Upper lobe of right lung (tissue), 1 donor: ENCODE data around the gene C16orf74. TPM values are rescaled to one million over a fixed set of nuclear protein-coding genes. Genes with fewer than 3 reads are reported as not detected.

ENCODE experiments used
- ATAC-seq: fragments of 200-7000 bp; cut with Tn5 transposase; one replicate; pipeline ENCODE4 v1.9.1; 2020; ENCODE audit warnings: mild to moderate bottlenecking, moderate library complexity
- DNase-seq: peaks from one replicate; pipeline ENCODE4 v3.0.0-alpha.2; 2020
- H3K27ac ChIP-seq: fragments of 200-600 bp; one replicate; pipeline ENCODE4 v1.8.0; 2022
- H3K27me3 ChIP-seq: fragments of 200-600 bp; one replicate; pipeline ENCODE4 v1.8.0; 2022; ENCODE audit warnings: mild to moderate bottlenecking
- H3K36me3 ChIP-seq: fragments of 200-600 bp; one replicate; pipeline ENCODE4 v1.8.0; 2022
- H3K4me1 ChIP-seq: fragments of 200-600 bp; one replicate; pipeline ENCODE4 v1.8.0; 2022
- H3K4me3 ChIP-seq: fragments of 200-600 bp; one replicate; pipeline ENCODE4 v1.8.0; 2022; ENCODE audit warnings: mild to moderate bottlenecking
- H3K9me3 ChIP-seq: fragments of 200-600 bp; one replicate; pipeline ENCODE4 v1.8.0; 2022
- CTCF ChIP-seq: fragments of 200-600 bp; IDR thresholded peaks from one replicate; pipeline ENCODE4 v1.8.0; 2022; ENCODE audit warnings: antibody characterized with exemption
- intact Hi-C: fragments of 100-400 bp; cut with DNase I; formaldehyde crosslinking; loops from one replicate; pipeline ENCODE4 v1.11.0; 2022
- total RNA-seq: library from RNA; stranded (reverse); fragmentation: NEBNext Ultra II Directional; extraction: Animal tissue kit (Norgen Biotek cat#: 25700); gene quantifications from one replicate; pipeline ENCODE4 v1.2.1, GENCODE V29; 2021
- donor health status: DM: no; HTN: yes; CAD: no; lungs with severe emphysema.

The C16orf74 gene
- total RNA-seq, 1 donor from 2014 or later, result 2.7 TPM

- no peak overlapping the region for H3K4me3 ChIP-seq
- H3K4me1 ChIP-seq, result no peaks in the 10 kb centered on the region
- H3K27ac ChIP-seq, result no peak overlapping the region
- DNase-seq (no peak), ATAC-seq (peak; percentile 57)
- no peak for TF ChIP-seq CTCF
- H3K9me3 ChIP-seq, result no peaks in the 10 kb centered on the region
- intact Hi-C loops, result no loop called here
- H3K36me3 ChIP-seq, result no peaks in the 10 kb centered on the region
- no peaks in the 10 kb centered on the region for H3K27me3 ChIP-seq
These were observed 17.6 kb downstream of the C16orf74 start for GRCh38 chr16:85733155-85733838.

- DNase-seq (no peak), ATAC-seq (no peak)
- Histone ChIP-seq H3K4me1 (no peaks in the 10 kb centered on the region), H3K36me3 (no peaks in the 10 kb centered on the region), H3K9me3 (no peaks in the 10 kb centered on the region), H3K4me3 (no peak overlapping the region), H3K27ac (no peak overlapping the region), H3K27me3 (no peaks in the 10 kb centered on the region)
- intact Hi-C loops, result no loop called here
- no peak for TF ChIP-seq CTCF
These were observed 19.7 kb downstream of the C16orf74 start for GRCh38 chr16:85731179-85731578.

GRCh38 chr16:85730186-85730465, 20.8 kb downstream of the C16orf74 start:
- no peak overlapping the region for H3K4me3 ChIP-seq
- ATAC-seq (peak; percentile 48), DNase-seq (no peak)
- H3K27ac ChIP-seq, result no peak overlapping the region
- intact Hi-C loops, result no loop called here
- no peaks in the 10 kb centered on the region for H3K4me1 ChIP-seq
- H3K9me3 ChIP-seq, result no peaks in the 10 kb centered on the region
- H3K27me3 ChIP-seq, result no peaks in the 10 kb centered on the region
- no peak for TF ChIP-seq CTCF
- H3K36me3 ChIP-seq, result no peaks in the 10 kb centered on the region

GRCh38 chr16:85729452-85730185, 21.3 kb downstream of the C16orf74 start:
- H3K36me3 ChIP-seq, result no peaks in the 10 kb centered on the region
- H3K4me3 ChIP-seq, result no peak overlapping the region
- intact Hi-C loops, result no loop called here
- TF ChIP-seq CTCF, result no peak
- no peaks in the 10 kb centered on the region for H3K4me1 ChIP-seq
- H3K27ac ChIP-seq, result no peak overlapping the region
- ATAC-seq (no peak), DNase-seq (no peak)
- H3K27me3 ChIP-seq, result no peaks in the 10 kb centered on the region
- H3K9me3 ChIP-seq, result no peaks in the 10 kb centered on the region

- no peak for ATAC-seq
- H3K36me3 ChIP-seq, result no peaks in the 10 kb centered on the region
- no peaks in the 10 kb centered on the region for H3K9me3 ChIP-seq
- intact Hi-C loops, result no loop called here
- no peak overlapping the region for H3K27ac ChIP-seq
- no peaks in the 10 kb centered on the region for H3K27me3 ChIP-seq
- no peak for TF ChIP-seq CTCF
- no peaks in the 10 kb centered on the region for H3K4me1 ChIP-seq
- DNase-seq, result no peak
- H3K4me3 ChIP-seq, result no peak overlapping the region
These were observed 22.0 kb downstream of the C16orf74 start for GRCh38 chr16:85728879-85729278.
